GM10248 (cell line): ENCODE measurements around the gene OCLN.
"Not testable (repeated sequence)": the region's sequence is repeated elsewhere in the genome, so short reads cannot be mapped to it uniquely, and the experiment has no call there.

ENCODE experiments used
- CTCF ChIA-PET: fragments of 300-600 bp; sonication (Branson Sonifier 250); formaldehyde crosslinking; extraction: SDS; loops from one replicate; lab custom pipeline; 2021; ENCODE audit warnings: antibody characterized with exemption; lab: Yijun Ruan, JAX
- POLR2A ChIA-PET: fragments of 350-650 bp; sonication (Branson Sonifier 250); formaldehyde crosslinking; extraction: SDS; loops from one replicate; lab custom pipeline; 2020; ENCODE audit warnings: antibody characterized with exemption; lab: Yijun Ruan, JAX
- DNase-seq: peaks from one replicate; pipeline ENCODE4 v3.0.0; 2012; ENCODE audit errors: extremely low spot score
- CTCF ChIP-seq: IDR thresholded peaks from 2 replicates; pipeline ENCODE4 v1.5.1; 2012; ENCODE audit warnings: mild to moderate bottlenecking, low read depth; ENCODE audit errors: extremely low read depth, missing control alignments, control extremely low read depth

Gene OCLN

DNA sequence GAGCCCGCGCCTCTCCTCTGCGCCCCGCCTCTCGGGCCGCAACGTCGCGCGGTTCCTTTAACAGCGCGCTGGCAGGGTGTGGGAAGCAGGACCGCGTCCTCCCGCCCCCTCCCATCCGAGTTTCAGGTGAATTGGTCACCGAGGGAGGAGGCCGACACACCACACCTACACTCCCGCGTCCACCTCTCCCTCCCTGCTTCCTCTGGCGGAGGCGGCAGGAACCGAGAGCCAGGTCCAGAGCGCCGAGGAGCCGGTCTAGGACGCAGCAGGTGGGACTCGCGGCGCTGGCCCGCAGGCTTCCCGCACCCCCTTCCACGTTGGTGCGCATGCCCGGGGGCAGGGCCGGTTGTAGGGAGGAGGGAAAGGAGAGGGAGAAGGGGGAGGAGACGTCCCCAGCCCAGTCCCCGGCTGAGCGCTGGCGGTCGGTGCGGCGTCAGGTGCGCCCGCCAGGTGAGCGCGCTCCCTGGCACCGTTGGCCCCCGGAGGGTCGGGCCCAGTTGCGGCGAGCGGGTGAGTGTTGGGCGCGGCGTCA is at the start of gene OCLN:
Gene OCLN (plus strand): TSS at position 400 of the 532 bp plus-strand sequence. CDS start 11,455 bp downstream, outside the sequence.
- peak; percentile 81 for DNase-seq
- TF ChIP-seq CTCF, result no peak
- POLR2A ChIA-PET, result no interaction called here
- CTCF ChIA-PET, result no interaction called here

DNA sequence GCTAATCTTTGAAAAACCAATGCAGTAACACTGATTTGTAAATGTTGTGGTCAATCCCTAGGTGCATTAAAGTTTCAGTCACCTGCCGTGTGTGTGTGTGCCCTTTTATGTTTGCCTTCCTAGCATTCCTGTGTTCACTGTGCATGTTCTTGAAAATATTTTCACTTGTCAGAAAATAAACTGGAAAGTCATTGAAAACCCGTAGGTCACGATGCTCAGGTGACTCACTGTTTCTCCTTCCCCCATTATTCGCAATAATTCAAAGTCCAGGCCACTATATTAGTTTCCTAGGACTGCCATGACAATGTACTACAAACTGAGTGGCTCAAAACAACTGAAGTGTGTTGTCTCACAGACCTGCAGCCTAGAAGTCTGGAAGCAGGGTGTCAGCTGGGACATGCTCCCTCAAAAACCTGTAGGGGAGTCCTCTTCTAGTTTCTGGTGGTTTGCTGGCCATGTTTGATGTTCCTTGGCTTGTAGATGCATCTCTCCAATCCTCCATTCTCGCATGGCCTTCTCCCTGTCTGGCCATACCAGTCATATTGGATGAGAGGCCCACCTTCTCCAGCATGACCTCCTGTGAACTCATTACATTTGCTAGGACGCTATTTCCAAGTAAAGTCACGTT is 48.3 kb upstream of the OCLN start:
- no peak for DNase-seq
- ChIA-PET POLR2A (no interaction called here), CTCF (interaction anchor here (0.8 kb wide), 1 partner anchor 30 kb away, joined by 3 read pairs; no protein-coding TSS in a partner anchor)
- TF ChIP-seq CTCF, result no peak

DNA sequence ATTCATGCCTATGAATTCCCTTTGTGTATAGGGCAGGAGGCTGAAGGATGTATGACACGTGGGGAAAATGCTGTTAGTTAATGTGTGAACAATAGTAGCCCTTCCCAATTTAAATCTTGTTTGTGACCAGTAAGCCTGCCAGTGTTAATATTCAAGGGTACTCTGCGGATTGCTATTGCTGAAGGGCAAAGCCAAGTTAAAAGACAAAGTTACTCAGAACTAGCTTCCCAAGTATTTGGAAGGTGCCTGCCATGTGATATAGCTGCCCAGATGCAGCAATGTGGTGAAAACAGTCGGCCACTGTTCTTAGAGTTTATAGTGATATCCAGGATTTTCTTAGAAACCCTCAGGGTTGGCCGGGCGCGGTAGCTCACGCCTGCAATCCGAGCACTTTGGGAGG is 43.1 kb upstream of the OCLN start:
- TF ChIP-seq CTCF, result no peak
- POLR2A ChIA-PET, result no interaction called here

DNA sequence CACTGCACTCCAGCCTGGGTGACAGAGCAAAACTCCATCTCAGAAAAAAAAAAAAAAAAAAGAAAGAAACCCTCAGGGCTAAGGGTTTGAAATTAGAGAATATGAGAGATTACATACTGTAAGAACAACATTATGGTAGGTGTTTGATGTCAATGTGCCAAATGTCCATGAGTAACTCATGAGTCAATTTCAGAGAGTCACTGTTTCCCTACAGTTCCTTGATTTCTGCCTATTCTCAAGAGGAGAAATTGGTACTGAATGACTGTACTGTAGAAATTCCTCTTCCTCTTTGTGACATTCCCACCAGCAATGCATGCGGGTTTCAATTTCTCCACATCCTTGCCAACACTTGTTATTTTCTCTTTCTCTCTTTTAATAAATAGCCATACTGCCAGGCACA is 42.5 kb upstream of the OCLN start:
- ChIA-PET CTCF (no interaction called here), POLR2A (no interaction called here)
- no peak for TF ChIP-seq CTCF
- DNase-seq, result no peak

More for the DNA sequence above, 43.1 kb upstream of the OCLN start:
- no peak for DNase-seq
- CTCF ChIA-PET, result no interaction called here

GRCh38 chr5:69450527-69450926 is 42.1 kb upstream of the OCLN start:
- DNase-seq, POLR2A ChIA-PET, CTCF ChIA-PET: not testable (repeated sequence)

DNA sequence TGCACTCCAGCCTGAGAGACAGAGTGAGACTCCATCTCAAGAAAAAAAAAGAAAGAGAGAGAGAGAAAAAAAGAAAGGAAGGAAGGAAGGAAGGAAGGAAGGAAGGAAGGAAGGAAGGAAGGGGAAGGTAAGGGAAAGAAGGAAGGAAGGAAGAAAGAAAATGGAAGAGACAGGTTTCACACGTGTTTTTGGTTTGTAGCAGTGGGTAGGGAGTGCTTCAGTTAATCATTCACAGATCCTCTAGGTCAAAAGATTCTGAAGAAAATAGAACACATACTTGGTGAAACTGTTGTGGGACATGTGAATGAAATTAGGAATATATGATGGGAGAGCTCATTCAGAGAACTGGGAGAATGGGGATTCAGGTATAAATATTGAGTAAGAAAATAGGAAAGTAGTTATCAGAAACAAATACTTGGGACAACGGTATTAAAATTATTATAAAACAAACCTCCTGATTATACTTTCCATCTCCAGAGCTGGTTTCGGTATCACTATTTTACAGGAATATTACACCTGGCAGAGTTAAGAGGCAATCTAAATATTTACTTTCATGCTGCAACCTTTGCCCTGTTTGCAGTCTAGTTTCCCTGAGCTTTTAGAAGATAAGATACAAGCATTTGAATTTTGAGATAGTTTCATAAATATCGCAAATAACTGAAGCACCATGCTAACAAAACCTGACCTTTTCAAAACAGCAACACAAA is 40.5 kb upstream of the OCLN start:
- DNase-seq, result no peak
- POLR2A ChIA-PET, result no interaction called here
- no peak for TF ChIP-seq CTCF
- CTCF ChIA-PET, result interaction anchor here (1.6 kb wide), 1 partner anchor 359 kb away, joined by 3 read pairs; no protein-coding TSS in a partner anchor

DNA sequence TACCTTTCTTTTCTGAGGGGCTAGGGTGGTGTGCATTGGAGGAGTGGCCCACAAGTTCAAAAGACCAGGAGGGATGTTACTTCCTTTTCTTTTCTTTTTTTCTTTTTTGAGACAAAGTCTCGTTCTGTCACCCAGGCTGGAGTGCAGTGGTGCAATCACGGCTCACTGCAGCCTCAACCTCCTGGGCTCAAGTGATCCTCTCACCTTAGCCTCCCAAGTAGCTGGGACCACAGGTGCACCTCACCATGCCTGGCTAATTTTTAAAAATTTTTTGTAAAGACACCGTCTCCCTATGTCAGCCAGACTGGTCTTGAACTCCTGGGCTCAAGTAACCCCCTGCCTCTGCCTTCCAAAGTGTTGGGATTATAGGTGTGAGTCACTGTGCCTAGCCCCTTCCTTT is 39.1 kb upstream of the OCLN start:
- ChIA-PET POLR2A (interaction anchor here (0.6 kb wide), 1 partner anchor 120 kb away, joined by 3 read pairs; no protein-coding TSS in a partner anchor), CTCF (interaction anchor here (1.5 to 1.6 kb wide), 2 partner anchors 10 to 360 kb away, joined by 3 to 7 read pairs; no protein-coding TSS in a partner anchor)
- not testable (repeated sequence) for DNase-seq
